ENCODE data around the gene IMMP2L.

GRCh38 chr7:110898516-110898915, 663.8 kb downstream of the IMMP2L start:
- no peak for TF ChIP-seq EZH2 (IDR thresholded peaks at IDR 0.05; ENCODE audit: borderline replicate concordance, low read depth, low read length, severe bottlenecking)
- TF ChIP-seq, protein P1, sequence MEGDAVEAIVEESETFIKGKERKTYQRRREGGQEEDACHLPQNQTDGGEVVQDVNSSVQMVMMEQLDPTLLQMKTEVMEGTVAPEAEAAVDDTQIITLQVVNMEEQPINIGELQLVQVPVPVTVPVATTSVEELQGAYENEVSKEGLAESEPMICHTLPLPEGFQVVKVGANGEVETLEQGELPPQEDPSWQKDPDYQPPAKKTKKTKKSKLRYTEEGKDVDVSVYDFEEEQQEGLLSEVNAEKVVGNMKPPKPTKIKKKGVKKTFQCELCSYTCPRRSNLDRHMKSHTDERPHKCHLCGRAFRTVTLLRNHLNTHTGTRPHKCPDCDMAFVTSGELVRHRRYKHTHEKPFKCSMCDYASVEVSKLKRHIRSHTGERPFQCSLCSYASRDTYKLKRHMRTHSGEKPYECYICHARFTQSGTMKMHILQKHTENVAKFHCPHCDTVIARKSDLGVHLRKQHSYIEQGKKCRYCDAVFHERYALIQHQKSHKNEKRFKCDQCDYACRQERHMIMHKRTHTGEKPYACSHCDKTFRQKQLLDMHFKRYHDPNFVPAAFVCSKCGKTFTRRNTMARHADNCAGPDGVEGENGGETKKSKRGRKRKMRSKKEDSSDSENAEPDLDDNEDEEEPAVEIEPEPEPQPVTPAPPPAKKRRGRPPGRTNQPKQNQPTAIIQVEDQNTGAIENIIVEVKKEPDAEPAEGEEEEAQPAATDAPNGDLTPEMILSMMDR (IDR thresholded peaks at IDR 0.05; ENCODE audit: borderline replicate concordance, extremely low read depth, low read length, poor library complexity, severe bottlenecking), result no peak
